Stimulated activated CD4-positive, alpha-beta T cell treated with anti-CD3 and anti-CD28 coated beads, Interleukin-4, amount 100 ng/mL, for 4 hours (primary cell): ENCODE measurements around the gene ARHGAP40.

Experiments
- DNase-seq, 2 experiments: peaks; one replicate each; pipeline ENCODE4 v3.0.0-alpha.2; 2020

The ARHGAP40 gene

GRCh38 chr20:38623061-38623460 lies 21.5 kb downstream of the ARHGAP40 start:
- no peak for DNase-seq

- no peak for DNase-seq
Measured at GRCh38 chr20:38624084-38624483, 22.5 kb downstream of the ARHGAP40 start.

- DNase-seq = no peak
Measured at GRCh38 chr20:38625896-38626295, 24.3 kb downstream of the ARHGAP40 start.

GRCh38 chr20:38626921-38627659 lies 25.5 kb downstream of the ARHGAP40 start:
- no peak for DNase-seq

- DNase-seq = no peak
Measured at GRCh38 chr20:38628580-38629470, 27.2 kb downstream of the ARHGAP40 start.

- DNase-seq = no peak
Measured at GRCh38 chr20:38629979-38630378, 28.4 kb downstream of the ARHGAP40 start.

- no peak for DNase-seq
Measured at GRCh38 chr20:38630727-38631126, 29.1 kb downstream of the ARHGAP40 start.

- DNase-seq = no peak
Measured at GRCh38 chr20:38631155-38632022, 29.8 kb downstream of the ARHGAP40 start.

GRCh38 chr20:38633577-38634093 lies 32.0 kb downstream of the ARHGAP40 start:
- peak; percentile 27 to 50 for DNase-seq

GRCh38 chr20:38635721-38636288 lies 34.2 kb downstream of the ARHGAP40 start:
- no peak for DNase-seq

GRCh38 chr20:38640521-38640920 lies 38.9 kb downstream of the ARHGAP40 start:
- no peak for DNase-seq

GRCh38 chr20:38642498-38642897 lies 40.9 kb downstream of the ARHGAP40 start:
- no peak for DNase-seq

GRCh38 chr20:38644588-38645260 lies 43.1 kb downstream of the ARHGAP40 start:
- DNase-seq = no peak

GRCh38 chr20:38645351-38645750 lies 43.7 kb downstream of the ARHGAP40 start:
- no peak for DNase-seq

GRCh38 chr20:38645980-38646858 lies 44.6 kb downstream of the ARHGAP40 start:
- DNase-seq = peak; percentile 85 to 90

- DNase-seq = no peak
Measured at GRCh38 chr20:38649275-38649891, 47.8 kb downstream of the ARHGAP40 start.

- DNase-seq = no peak
Measured at GRCh38 chr20:38650010-38650409, 48.4 kb downstream of the ARHGAP40 start.

- no peak for DNase-seq
Measured at GRCh38 chr20:38651154-38651553, 49.5 kb downstream of the ARHGAP40 start.

GRCh38 chr20:38651562-38651961 lies 50.0 kb downstream of the ARHGAP40 start:
- DNase-seq = no peak

- DNase-seq = no peak
Measured at GRCh38 chr20:38652995-38653394, 51.4 kb downstream of the ARHGAP40 start.
